HG03571 (cell line): ENCODE results near the gene ZNF211.
A peak's percentile ranks its signal among the peaks of the same experiment; 100 is the strongest.

Experiments
- ATAC-seq: cut with Tn5 transposase; IDR thresholded peaks from one replicate; pipeline ENCODE4 v1.9.1; 2021; ENCODE audit not compliant: unreplicated experiment

Gene ZNF211

DNA sequence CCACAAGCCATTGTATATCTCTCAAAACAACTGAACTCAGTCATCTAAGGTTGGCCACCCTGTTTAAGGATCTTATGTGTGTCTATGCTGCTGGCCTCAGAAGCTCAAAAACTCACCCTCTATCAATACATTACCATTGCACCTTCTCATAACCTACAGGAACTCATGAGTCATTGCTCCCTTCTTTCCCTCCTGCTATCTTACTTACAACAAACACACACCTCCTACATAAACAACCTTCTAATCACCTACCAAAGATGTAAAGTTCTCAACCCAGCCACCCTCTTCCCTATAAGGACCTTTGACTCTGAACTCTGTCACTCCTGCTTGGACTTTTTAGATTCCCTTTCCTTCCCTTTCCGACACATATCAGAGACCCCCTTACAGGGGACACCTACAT lies 22.5 kb downstream of the ZNF211 start:
- ATAC-seq = no peak

DNA sequence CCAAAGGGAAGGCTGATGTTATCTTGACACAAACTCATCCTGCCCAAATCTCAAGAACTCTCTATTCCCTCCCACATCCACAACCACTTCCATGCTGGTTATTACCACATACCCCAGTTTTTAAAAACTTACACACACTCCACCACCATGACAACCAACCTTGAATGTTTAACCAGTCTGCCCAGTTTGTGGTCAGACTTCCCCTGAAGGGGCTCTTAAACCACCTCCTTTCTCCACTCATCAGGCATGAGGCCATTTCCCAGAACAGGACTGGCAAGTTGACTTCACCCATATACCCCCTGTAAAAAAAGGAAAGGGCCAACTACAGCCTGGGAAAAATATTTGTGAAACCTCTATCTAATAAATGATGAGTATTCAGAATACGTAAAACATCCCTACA lies 23.4 kb downstream of the ZNF211 start:
- no peak for ATAC-seq

DNA sequence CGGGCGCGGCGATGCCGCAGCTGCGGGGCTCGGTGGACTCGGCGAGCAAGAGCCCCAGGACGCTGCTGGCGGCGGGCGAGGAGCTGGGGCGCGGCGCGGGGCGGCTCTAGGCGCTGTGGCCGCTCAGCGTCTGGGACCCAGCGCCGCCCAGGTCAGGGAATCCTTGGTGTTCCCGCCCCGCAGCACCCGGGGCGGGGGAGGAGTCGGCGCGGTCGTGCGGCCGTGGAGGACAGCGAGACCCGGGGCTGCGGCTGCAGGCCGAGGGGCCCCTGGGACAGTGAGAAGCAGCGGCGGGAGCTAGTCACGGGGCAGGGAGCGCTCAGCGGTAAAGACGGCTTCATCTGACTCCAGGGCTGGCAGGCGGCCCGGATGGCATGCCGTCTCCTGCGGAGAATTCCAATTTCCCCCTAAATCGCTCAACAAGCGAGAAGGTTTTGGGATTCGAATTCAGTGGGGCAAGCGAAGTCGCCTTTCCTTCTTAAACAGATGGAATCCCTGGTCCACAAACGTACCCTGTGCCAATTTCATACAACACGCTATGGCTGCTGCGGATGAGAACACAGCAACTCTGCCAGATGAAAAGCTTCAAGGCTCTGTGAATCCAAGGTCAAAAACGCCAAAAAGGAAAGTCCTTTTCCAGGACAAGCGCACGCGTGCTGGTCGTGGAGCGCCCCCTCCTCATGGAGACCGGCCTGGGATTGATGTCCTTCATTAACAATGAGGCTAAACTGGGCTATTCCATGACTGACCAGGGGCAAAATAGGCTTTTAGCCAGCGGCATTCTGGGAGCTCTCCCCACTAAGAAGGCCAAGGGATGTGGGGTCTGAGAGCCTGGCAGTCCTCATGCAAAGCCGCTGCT lies 31.5 kb downstream of the ZNF211 start:
- no peak for ATAC-seq

GRCh38 chr19:57665261-57665806 lies 32.4 kb downstream of the ZNF211 start:
- ATAC-seq = no peak

DNA sequence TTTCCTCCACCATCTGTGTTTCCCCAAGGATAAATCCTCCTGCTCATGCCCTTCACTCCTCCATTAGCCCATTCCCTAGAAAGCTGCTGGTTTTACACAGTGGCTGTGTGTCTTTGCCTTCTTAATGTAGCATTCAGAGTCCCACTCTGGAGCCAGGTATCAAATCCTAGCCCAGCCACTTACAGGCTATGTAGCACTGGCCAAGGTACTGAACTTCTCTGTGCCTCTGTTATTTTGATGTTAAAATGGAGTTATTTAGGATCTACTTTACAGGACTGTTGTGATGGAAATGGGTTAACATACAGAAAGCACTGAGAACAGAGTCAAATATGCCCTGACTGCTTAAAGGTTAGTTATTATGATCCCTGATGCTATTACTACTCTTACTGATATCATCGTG lies 34.3 kb downstream of the ZNF211 start:
- no peak for ATAC-seq

DNA sequence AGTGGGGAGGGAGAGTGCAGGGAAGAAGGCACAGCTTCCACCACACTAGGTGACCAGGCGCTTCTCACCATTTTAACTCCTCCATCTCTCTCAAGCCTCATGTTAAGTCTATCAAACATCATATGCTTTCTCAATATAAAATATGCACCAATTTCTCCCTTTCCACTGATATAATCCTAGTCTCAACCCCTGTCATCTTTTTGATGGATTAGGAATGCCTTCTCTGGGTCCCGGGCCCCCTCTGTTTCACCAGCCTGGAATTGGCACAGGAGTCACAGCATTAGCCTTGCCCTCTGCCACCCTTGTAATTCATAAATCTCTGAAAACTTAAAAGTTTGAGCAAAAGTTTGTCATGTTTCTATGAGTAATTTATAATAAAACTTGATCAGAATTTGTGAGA lies 35.7 kb downstream of the ZNF211 start, which contains the start of gene ZSCAN4:
Gene ZSCAN4 (plus strand): TSS at position 301 of the 400 bp plus-strand sequence. CDS start 7,211 bp downstream, outside the sequence.
- no peak for ATAC-seq

DNA sequence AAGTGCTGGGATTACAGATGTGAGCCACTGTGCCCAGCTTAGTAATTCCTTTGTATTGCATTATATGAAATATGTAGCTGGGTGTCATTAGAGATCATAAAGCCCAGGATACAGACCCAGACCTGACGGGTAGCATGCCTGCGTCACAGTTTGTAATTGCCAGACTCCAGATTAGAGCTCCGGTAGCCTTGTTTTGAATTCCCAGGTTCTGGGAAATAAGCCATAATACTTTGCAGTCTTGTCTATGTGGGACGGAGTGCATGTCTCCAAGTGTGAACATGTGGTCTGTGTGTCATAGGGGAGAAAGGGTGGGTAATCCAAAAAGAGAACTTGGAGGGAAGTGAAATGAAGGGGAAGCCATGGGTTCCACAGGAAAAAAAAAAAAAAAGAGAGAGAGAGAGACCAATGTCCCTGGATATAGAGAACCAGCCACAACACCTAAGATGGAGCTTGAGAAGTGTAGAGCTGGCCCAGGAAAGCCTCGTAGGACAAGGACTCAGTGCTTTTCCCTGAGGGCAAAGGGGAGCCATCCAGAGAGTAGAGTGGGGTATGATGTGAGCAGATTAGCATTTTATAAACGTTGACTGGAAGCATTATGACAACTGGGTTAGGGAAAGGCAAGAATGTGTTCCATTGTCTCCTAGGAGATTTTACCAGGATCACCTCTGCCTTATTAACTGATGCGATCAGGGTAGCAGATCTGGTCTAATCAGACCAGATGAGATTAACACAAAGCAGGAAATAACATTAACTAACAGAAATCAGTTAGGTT lies 38.3 kb downstream of the ZNF211 start:
- no peak for ATAC-seq

- no peak for ATAC-seq
These were observed 39.5 kb downstream of the ZNF211 start for GRCh38 chr19:57672466-57672865.

GRCh38 chr19:57675881-57676280 lies 42.9 kb downstream of the ZNF211 start:
- ATAC-seq = no peak

- ATAC-seq = peak; percentile 40
These were observed 49.3 kb downstream of the ZNF211 start for GRCh38 chr19:57682226-57682766.

GRCh38 chr19:57686727-57687126 lies 53.8 kb downstream of the ZNF211 start:
- ATAC-seq = no peak

GRCh38 chr19:57687363-57688010 lies 54.5 kb downstream of the ZNF211 start:
- ATAC-seq = no peak

- ATAC-seq = no peak
These were observed 55.2 kb downstream of the ZNF211 start for GRCh38 chr19:57688011-57688763.

DNA sequence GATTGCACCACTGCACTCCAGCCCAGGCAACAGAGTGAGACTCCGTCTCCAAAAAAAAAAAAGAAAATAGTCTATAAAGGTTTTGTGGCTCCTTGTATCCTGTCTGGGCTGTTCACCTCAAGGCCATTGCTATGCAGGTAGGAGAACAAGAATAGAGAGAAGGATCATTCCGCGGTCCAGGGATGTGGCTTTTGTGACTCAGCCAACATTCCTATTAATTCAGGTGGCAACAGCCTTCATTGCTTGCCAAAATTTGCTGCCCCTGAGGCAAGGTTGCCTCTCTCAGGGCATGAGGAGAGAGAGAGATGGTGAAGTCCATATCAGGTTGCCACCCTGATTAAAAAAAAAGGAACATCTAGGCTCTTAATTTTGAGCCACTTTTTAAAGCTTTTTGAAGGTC lies 56.8 kb downstream of the ZNF211 start:
- ATAC-seq = no peak
